Non-pigmented ciliary epithelial cell (primary cell): ENCODE measurements around the gene KCTD7.
"Not testable (repeated sequence)": the region's sequence is repeated elsewhere in the genome, so short reads cannot be mapped to it uniquely, and the experiment has no call there.

Experiments
- DNase-seq: peaks from one replicate; pipeline ENCODE4 v3.0.0-alpha.2; 2010; ENCODE audit warnings: low read depth

The KCTD7 gene

GRCh38 chr7:66654275-66655112 is 25.8 kb downstream of the KCTD7 start:
- DNase-seq, result peak; percentile 87

GRCh38 chr7:66655113-66655806 is 26.6 kb downstream of the KCTD7 start:
- DNase-seq, result not testable (repeated sequence)

GRCh38 chr7:66655826-66656485 is 27.3 kb downstream of the KCTD7 start:
- DNase-seq, result not testable (repeated sequence)

- DNase-seq, result no peak
These were observed 29.1 kb downstream of the KCTD7 start for GRCh38 chr7:66657798-66658197.

- no peak for DNase-seq
These were observed 34.1 kb downstream of the KCTD7 start for GRCh38 chr7:66662646-66663264.

- DNase-seq, result no peak
These were observed 36.1 kb downstream of the KCTD7 start for GRCh38 chr7:66664590-66665293.

- no peak for DNase-seq
These were observed 37.8 kb downstream of the KCTD7 start for GRCh38 chr7:66666313-66666952.

- DNase-seq, result no peak
These were observed 38.5 kb downstream of the KCTD7 start for GRCh38 chr7:66667023-66667728.

- no peak for DNase-seq
These were observed 39.4 kb downstream of the KCTD7 start for GRCh38 chr7:66668112-66668511.

- no peak for DNase-seq
These were observed 40.0 kb downstream of the KCTD7 start for GRCh38 chr7:66668677-66669076.

- no peak for DNase-seq
These were observed 40.4 kb downstream of the KCTD7 start for GRCh38 chr7:66669088-66669487.

GRCh38 chr7:66669496-66669895 is 40.8 kb downstream of the KCTD7 start:
- DNase-seq, result no peak

- DNase-seq, result no peak
These were observed 42.4 kb downstream of the KCTD7 start for GRCh38 chr7:66671034-66671433.

- not testable (repeated sequence) for DNase-seq
These were observed 42.8 kb downstream of the KCTD7 start for GRCh38 chr7:66671486-66671885.

- DNase-seq, result not testable (repeated sequence)
These were observed 43.9 kb downstream of the KCTD7 start for GRCh38 chr7:66672432-66673123.

- DNase-seq, result not testable (repeated sequence)
These were observed 44.5 kb downstream of the KCTD7 start for GRCh38 chr7:66673124-66673640.

- DNase-seq, result no peak
These were observed 51.1 kb downstream of the KCTD7 start for GRCh38 chr7:66679633-66680244.

GRCh38 chr7:66681491-66682349 is 53.0 kb downstream of the KCTD7 start:
- peak; percentile 60 for DNase-seq
